ENCODE results near the gene IGF1R. TPM values are rescaled to one million over a fixed set of nuclear protein-coding genes. Genes with fewer than 3 reads are reported as not detected.

The IGF1R gene
- total and polyA plus RNA-seq, 2 of the 13 experiments (the other 11 are each of a cell fraction or from before 2014, with no cell fraction given), result 15.9 to 18.4 TPM

- no peak overlapping the region for H3K4me2 ChIP-seq (ENCODE audit: low read depth, low read length)
- in situ Hi-C loops (cut with HindIII; ENCODE audit: extremely low pct_ligation_motif_present, low pct_unique_long_range_greater_than_20kb) (no loop called here), intact Hi-C loops (cut with micrococcal nuclease; ENCODE audit: unreplicated experiment) (no loop called here)
- FAIRE-seq, result no peak
- H3K9me3 ChIP-seq (ENCODE audit: low read length), result no peaks in the 10 kb centered on the region
- H3K79me2 ChIP-seq (ENCODE audit: insufficient read depth, low read length), result peaks cover 87% of the 10 kb centered on the region
- peaks cover 57% of the 10 kb centered on the region for H3K4me1 ChIP-seq (ENCODE audit: insufficient read depth, low read length)
- no peak for TF ChIP-seq ZBTB14 (CRISPR knock-in tag; IDR thresholded peaks at IDR 0.05)
- TF ChIP-seq ZNF704 (CRISPR knock-in tag; IDR thresholded peaks at IDR 0.05; ENCODE audit: borderline replicate concordance), result no peak
- no peak for TF ChIP-seq ZNF232 (CRISPR knock-in tag; IDR thresholded peaks at IDR 0.05; ENCODE audit: borderline replicate concordance)
- TF ChIP-seq ERF (CRISPR knock-in tag; IDR thresholded peaks at IDR 0.05), result no peak
- TF ChIP-seq ZNF276 (CRISPR knock-in tag; IDR thresholded peaks at IDR 0.05; ENCODE audit: low read depth), result no peak
- no peak for TF ChIP-seq ZNF746 (CRISPR knock-in tag; IDR thresholded peaks at IDR 0.05)
- no peak for TF ChIP-seq MYNN (CRISPR knock-in tag; IDR thresholded peaks at IDR 0.05; ENCODE audit: low read depth)
- TF ChIP-seq ZNF317 (CRISPR knock-in tag; IDR thresholded peaks at IDR 0.05), result no peak
- TF ChIP-seq GMEB1 (CRISPR knock-in tag; IDR thresholded peaks at IDR 0.05; ENCODE audit: borderline replicate concordance), result no peak
- no peak for TF ChIP-seq ZNF775 (CRISPR knock-in tag; IDR thresholded peaks at IDR 0.05; ENCODE audit: borderline replicate concordance)
- no peak for TF ChIP-seq SALL2 (CRISPR knock-in tag; IDR thresholded peaks at IDR 0.05)
- POLR2A ChIA-PET, result no interaction called here
- H3K9ac ChIP-seq (ENCODE audit: insufficient read depth, low read depth, low read length), result no peak overlapping the region
- WGBS (ENCODE audit: low lambda C conversion rate), result 97% methylated on average over 8 of the region's 8 CpGs
- peaks cover 67% of the 10 kb centered on the region for H4K20me1 ChIP-seq (ENCODE audit: insufficient read depth, low read length)
- no TSS peak for BruUV-seq (replicated peaks)
- no peak overlapping the region for H3K27ac ChIP-seq (ENCODE audit: extremely low read length, insufficient read depth, low read length)
- H3K27me3 ChIP-seq (ENCODE audit: control insufficient read depth in 1 of 2, insufficient read depth in 2 of 2, low read length in 2 of 2), result no peaks in the 10 kb centered on the region
- DNase-seq (ENCODE audit: low spot score), result no peak
- ATAC-seq, result no peak
- CTCF ChIA-PET (ENCODE audit: low intra/inter-chr PET ratio, low total read pairs), result no interaction called here
- no peak overlapping the region for H2AFZ ChIP-seq (ENCODE audit: low read length)
- H3K4me3 ChIP-seq (replicated peaks in 1 of 3; ENCODE audit: insufficient read depth in 1 of 3, low read depth in 2 of 3, low read length in 3 of 3), result no peak overlapping the region
- no peaks in the 10 kb centered on the region for H3K36me3 ChIP-seq (replicated peaks in 1 of 2; ENCODE audit: control insufficient read depth in 1 of 2, insufficient read depth in 2 of 2, low read length in 2 of 2)
These were observed 98.2 kb downstream of the IGF1R start for GRCh38 chr15:98746375-98747155.
